HG03045 (cell line): ENCODE data around the gene DHDDS.
"Not testable (repeated sequence)": the region's sequence is repeated elsewhere in the genome, so short reads cannot be mapped to it uniquely, and the experiment has no call there.

ENCODE experiments used
- ATAC-seq: cut with Tn5 transposase; IDR thresholded peaks from one replicate; pipeline ENCODE4 v1.9.1; 2021; ENCODE audit warnings: mild to moderate bottlenecking, moderate library complexity; ENCODE audit not compliant: unreplicated experiment

DHDDS gene

GRCh38 chr1:26474818-26475217 is 42.7 kb downstream of the DHDDS start:
- no peak for ATAC-seq

GRCh38 chr1:26475989-26476388 is 43.9 kb downstream of the DHDDS start:
- ATAC-seq: no peak

- ATAC-seq: no peak
These were observed 44.8 kb downstream of the DHDDS start for GRCh38 chr1:26476958-26477357.

- ATAC-seq: no peak
These were observed 45.5 kb downstream of the DHDDS start for GRCh38 chr1:26477446-26478152.

GRCh38 chr1:26478159-26478558 is 46.0 kb downstream of the DHDDS start:
- ATAC-seq: no peak

- ATAC-seq: no peak
These were observed 46.9 kb downstream of the DHDDS start for GRCh38 chr1:26478988-26479387.

GRCh38 chr1:26482921-26483320 is 50.8 kb downstream of the DHDDS start:
- ATAC-seq: no peak

- no peak for ATAC-seq
These were observed 51.9 kb downstream of the DHDDS start for GRCh38 chr1:26483980-26484379.

- ATAC-seq: no peak
These were observed 58.0 kb downstream of the DHDDS start for GRCh38 chr1:26490155-26490554.

- ATAC-seq: no peak
These were observed 61.1 kb downstream of the DHDDS start for GRCh38 chr1:26493267-26493666.

GRCh38 chr1:26493938-26494337 is 61.8 kb downstream of the DHDDS start:
- no peak for ATAC-seq

- ATAC-seq: no peak
These were observed 64.7 kb downstream of the DHDDS start for GRCh38 chr1:26496861-26497260.

- no peak for ATAC-seq
These were observed 66.8 kb downstream of the DHDDS start for GRCh38 chr1:26498894-26499293.

GRCh38 chr1:26500488-26501175 is 68.5 kb downstream of the DHDDS start:
- peak; percentile 58 for ATAC-seq

GRCh38 chr1:26510711-26511110 is 78.6 kb downstream of the DHDDS start:
- not testable (repeated sequence) for ATAC-seq

GRCh38 chr1:26515836-26516235 is 83.7 kb downstream of the DHDDS start:
- not testable (repeated sequence) for ATAC-seq

- ATAC-seq: no peak
These were observed 85.1 kb downstream of the DHDDS start for GRCh38 chr1:26516987-26517765.

- no peak for ATAC-seq
These were observed 85.6 kb downstream of the DHDDS start for GRCh38 chr1:26517766-26518049.

- ATAC-seq: no peak
These were observed 86.2 kb downstream of the DHDDS start for GRCh38 chr1:26518355-26518754.

GRCh38 chr1:26520339-26520738 is 88.2 kb downstream of the DHDDS start:
- ATAC-seq: no peak
